Mucosa of rectum (tissue), 2 donors: Measurements from ENCODE around the gene RPL28.

ENCODE experiments used
- H3K27ac ChIP-seq, 2 donors: one replicate each; pipeline ENCODE4 v1.7.0; 2013; ENCODE audit warnings: inconsistent platforms in 2 of 2, low read depth in 2 of 2, low read length in 2 of 2
- H3K27me3 ChIP-seq, 2 donors: one replicate each; pipeline ENCODE4 v1.7.0; 2013; ENCODE audit warnings: low read length in 2 of 2; ENCODE audit not compliant: control insufficient read depth in 2 of 2, insufficient read depth in 2 of 2
- H3K36me3 ChIP-seq, 2 donors: one replicate each; pipeline ENCODE4 v1.7.0; 2013; ENCODE audit warnings: low read length in 2 of 2; ENCODE audit not compliant: control insufficient read depth in 2 of 2, insufficient read depth in 2 of 2
- H3K4me1 ChIP-seq, 2 donors: one replicate each; pipeline ENCODE4 v1.7.0; 2013; ENCODE audit warnings: low read length in 2 of 2, mild to moderate bottlenecking in 1 of 2; ENCODE audit not compliant: control insufficient read depth in 2 of 2, insufficient read depth in 2 of 2
- H3K4me3 ChIP-seq, 2 donors: one replicate each; pipeline ENCODE4 v1.7.0; 2013; ENCODE audit warnings: low read length in 2 of 2
- H3K9ac ChIP-seq, 2 donors: one replicate each; pipeline ENCODE4 v1.7.0; 2013; ENCODE audit warnings: low read length in 2 of 2, low read depth in 1 of 2, mild to moderate bottlenecking in 1 of 2
- H3K9me3 ChIP-seq, 2 donors: one replicate each; pipeline ENCODE4 v1.7.0; 2013; ENCODE audit warnings: low read length in 2 of 2; ENCODE audit not compliant: control insufficient read depth in 2 of 2
- donor health status: healthy.
- donor health status: Normal muscosa, but diverticular disease.

Gene RPL28

DNA sequence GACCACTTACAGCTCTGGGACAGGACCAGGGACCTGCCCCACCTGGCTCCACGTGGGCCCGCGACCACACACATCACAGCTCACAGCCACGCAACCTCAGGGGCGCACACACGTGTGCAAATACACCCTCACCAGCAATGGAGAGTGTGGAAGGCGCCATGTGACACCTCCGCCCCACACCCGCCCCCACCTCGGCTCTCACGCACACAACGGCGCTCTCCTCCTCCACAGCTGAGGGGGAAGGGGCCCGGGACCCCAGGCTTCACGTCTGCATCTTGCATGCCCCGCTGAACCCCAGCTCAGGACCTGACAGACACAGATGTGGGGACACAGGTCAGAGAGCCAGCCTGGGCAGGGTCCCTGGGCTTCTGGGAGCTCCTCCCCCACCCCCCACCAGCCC lies 63.7 kb downstream of the RPL28 start:
- no peak overlapping the region for H3K9ac ChIP-seq
- H3K9me3 ChIP-seq: no peaks in the 10 kb centered on the region
- no peaks in the 10 kb centered on the region for H3K4me1 ChIP-seq

DNA sequence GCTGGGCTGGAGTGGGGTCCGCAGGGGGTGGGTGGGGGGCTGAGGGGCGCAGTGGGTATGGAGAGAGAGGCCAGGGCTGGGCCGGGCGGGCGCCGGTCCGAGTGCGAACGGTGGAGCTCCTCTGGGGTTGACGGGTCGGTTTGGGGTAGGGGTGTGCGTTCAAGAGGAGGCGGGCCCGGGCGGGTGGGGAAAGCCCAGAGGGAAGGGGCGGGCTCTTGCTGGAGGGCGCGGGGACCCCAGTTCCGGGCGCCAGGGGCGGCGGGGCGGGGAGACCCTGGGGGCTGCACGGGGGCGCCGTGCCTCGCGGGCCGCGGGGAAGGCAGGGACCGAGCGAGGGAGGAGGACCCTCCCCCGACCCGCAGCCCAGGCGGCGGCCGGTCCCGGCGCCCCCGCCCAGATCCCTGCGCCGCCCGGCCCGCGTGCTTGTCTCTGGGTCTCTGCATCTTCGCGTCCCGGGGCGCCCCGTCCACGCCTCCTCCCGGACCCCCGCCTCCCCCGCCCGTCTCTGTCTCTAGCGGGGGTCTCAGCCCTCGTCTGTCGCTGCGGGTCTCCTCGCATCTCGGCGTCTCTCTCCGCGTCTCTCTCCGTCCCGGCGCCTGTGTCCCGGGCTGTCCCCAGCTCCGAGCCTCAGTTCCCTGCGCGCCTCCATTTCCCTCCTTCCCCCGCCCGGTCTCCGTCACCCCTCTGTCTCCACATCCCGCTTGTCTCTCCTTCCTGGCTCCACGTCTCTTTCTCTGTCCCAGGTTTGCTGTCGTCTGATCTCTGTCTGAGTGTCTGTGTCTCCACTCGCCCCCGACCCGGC lies 65.6 kb downstream of the RPL28 start:
- Histone ChIP-seq H3K9ac (no peak overlapping the region), H3K27ac (no peak overlapping the region), H3K9me3 (no peaks in the 10 kb centered on the region), H3K4me1 (no peaks in the 10 kb centered on the region), H3K27me3 (peaks cover 15% of the 10 kb centered on the region in 2 donors), H3K4me3 (no peak overlapping the region), H3K36me3 (peaks cover 0 to 2% of the 10 kb centered on the region in 2 donors)

More for the DNA sequence above, 63.7 kb downstream of the RPL28 start:
- Histone ChIP-seq H3K4me3 (no peak overlapping the region), H3K36me3 (no peaks in the 10 kb centered on the region), H3K27me3 (peaks cover 18 to 24% of the 10 kb centered on the region in 2 donors), H3K27ac (no peak overlapping the region)

DNA sequence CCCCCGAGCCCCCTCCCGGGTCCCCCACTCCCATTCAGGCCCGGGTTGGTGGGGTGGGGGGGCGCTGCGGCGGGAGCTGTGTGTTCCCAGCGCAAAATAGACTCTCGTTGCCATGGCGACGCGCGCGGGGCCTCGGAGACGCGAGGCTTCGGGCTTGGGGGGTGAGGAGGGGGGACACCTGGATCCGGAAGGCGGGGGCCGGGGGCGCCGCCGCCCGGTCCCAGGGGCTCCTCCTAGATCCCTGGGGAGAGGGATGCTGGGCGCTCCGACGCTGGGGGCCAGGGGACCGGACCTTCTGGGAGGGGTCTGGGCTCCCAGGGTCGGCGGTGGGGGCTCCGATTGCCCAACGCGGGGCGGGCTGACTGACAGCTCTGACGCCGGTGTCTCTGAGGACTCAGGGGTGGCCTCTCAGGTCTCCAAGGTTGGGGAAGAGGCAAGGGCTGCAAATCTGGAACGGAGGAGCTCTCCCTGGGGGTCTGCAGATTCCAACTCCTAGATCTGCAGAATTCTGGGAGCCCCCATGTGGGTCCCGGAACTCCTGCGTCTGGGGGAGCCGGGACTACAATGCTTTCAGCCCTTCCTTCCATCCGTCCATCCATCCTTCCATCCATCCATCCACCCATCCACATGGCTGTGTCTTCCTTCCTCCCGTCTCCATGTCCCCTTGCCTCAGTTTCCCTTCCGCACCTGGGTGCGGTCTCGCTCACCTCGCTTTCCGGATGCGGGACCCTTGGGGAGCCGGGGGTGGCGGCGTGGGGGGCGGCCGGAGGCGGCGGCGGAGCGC lies 66.4 kb downstream of the RPL28 start:
- Histone ChIP-seq H3K36me3 (peaks cover 0 to 5% of the 10 kb centered on the region in 2 donors), H3K27me3 (peaks cover 15% of the 10 kb centered on the region in 2 donors), H3K9me3 (no peaks in the 10 kb centered on the region), H3K4me3 (no peak overlapping the region), H3K27ac (no peak overlapping the region), H3K9ac (no peak overlapping the region), H3K4me1 (no peaks in the 10 kb centered on the region)
